ENCODE results near the gene CHSY1.
A peak's percentile ranks its signal among the peaks of the same experiment; 100 is the strongest.

Gene CHSY1

DNA sequence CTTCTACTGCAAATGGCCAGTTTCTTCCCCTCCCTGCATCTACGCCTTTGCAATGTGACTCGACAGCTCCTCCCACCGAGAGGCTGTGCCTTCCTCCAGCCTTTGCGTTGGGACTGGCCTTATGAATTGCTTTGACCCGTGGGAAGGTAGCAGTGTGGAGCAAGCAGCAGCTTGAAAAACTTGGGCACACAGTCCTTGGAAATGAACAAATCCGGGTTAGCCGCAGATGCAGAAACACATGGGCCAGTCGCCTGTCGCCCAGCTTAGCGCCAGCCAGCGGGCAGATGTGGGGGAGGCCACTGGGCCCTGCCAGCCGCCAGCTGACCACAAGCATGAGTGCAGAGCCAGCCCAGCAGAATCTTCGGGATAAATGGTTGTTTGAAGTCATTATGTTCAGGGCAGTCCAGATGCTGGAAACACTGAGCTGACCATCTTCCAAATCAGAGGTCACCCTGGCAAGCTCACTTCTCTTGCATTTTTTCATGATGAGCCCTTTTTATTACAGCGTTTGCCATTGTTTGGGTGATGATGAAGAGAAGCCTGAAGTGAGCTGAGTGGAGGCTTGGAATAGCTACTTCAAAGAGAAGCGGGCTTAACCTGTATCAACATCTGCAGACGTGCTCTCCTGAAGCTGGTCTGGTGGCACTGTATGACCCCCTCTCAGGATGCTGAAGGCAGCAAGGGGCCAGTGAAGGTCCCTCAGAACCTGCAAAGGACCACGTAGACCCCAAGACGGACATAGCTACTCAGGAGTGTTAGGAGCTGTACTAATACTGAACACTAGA, 15.7 kb upstream of the CHSY1 start:
- peak; percentile 90 for DNase-seq (ENCODE audit: low read depth)

DNA sequence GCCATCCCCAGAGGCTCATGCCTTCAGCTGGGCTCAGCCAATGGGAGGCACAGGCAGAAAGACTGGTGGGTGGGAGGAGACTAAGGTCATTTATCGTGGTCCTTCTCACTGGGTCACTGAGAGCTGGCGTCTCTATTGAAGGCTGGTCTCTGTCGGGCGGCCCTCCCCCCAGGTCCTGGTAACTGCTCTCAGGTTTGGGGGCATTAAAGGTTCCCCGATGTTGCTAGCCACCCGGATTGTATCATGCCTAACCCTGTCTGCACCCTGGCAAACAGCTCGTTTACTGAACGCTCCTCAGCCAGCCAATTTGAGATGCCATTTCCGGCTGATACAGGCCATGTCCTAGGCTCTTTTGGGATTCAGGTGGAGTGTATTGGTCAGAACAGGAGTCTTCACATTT, 14.9 kb upstream of the CHSY1 start:
- DNase-seq (ENCODE audit: low read depth): no peak

DNA sequence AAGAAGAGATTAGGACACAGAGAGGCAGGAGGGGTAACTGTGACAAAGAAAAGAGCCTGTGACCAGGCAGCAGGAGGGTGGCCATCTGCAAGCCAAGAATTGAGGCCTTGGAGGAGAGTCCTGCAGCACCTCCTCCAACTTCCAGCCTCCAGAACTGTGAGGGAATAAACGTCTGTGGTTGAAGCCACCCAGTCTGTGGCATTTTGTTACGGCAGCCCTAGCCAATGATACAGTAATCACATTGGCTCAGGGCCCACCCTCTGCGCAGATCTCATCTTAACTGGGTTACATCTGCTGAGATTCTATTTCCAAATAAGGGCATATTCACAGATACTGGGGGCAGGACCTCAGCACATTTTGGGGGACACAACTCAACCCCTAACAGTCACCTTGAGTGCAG, 14.2 kb upstream of the CHSY1 start:
- peak; percentile 65 for DNase-seq (ENCODE audit: low read depth)

DNA sequence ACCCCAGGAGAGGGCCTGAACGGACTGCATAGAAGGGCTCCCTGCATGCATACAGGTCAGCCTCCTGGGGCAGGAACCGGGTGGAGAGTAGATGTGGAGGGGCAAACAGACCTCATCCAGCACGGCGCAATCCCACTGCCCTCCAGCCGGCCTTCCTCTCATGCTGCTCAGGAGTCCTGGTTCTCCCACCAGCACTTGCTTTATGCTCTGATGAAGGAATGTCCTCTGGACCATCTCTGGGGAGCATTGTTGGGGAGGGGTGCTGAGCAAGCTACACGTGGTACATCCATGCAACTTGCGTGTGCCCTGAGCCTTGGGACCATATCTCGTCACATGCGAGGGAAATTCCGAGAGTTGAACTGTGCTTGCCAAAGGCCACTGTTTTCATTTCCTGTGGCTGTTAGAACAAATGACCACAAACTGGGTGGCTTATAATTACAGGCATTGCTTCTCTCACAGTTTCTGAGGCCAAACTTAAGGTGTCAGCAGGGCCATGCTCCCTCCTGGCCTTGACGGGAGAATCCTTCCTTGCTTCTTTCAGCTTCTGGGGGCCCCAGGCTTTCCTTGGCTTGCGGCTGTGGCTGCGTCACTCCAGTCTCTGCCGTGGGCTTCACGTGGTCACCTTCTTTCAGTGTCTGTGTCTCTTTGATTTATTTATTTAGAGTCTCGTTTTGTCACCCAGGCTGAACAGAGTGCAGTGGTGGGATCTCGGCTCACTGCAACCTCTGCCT, 13.2 kb upstream of the CHSY1 start:
- no peak for DNase-seq (ENCODE audit: low read depth)

DNA sequence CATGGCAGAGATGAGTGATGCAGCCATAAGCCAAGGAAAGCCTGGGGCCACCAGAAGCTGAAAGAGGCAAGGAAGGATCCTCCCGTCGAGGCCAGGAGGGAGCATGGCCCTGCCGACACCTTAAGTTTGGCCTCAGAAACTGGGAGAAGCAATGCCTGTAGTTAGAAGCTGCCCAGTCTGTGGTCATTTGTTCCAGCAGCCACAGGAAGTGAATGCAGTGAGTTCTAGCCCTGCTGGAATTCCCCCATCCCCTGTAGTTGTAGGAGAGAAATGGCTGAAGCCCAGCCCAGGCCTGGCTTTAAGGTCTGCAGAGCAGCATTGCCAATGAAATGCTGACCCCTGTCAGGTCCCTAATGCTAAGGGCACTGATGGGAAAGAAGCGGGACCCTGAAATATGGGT, 12.2 kb upstream of the CHSY1 start:
- no peak for DNase-seq (ENCODE audit: low read depth)

DNA sequence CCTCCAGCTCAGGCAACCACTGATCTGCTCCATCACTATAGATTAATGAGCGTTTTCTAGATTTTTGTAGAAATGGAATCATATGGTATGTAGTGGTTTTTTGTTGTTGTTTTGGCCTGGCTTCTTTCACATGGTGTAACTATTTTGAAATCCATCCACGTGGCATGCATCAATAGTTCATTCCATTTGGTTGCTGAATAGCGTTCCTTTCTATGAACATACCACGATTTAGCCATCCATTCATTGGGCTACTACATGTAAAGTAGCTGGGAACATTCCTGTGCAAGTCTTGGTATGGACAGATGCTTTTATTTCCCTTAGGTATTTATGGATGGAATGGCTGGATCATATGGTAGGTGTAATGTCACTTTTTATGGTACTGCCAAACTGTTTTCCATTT, 10.7 kb upstream of the CHSY1 start:
- no peak for DNase-seq (ENCODE audit: low read depth)

DNA sequence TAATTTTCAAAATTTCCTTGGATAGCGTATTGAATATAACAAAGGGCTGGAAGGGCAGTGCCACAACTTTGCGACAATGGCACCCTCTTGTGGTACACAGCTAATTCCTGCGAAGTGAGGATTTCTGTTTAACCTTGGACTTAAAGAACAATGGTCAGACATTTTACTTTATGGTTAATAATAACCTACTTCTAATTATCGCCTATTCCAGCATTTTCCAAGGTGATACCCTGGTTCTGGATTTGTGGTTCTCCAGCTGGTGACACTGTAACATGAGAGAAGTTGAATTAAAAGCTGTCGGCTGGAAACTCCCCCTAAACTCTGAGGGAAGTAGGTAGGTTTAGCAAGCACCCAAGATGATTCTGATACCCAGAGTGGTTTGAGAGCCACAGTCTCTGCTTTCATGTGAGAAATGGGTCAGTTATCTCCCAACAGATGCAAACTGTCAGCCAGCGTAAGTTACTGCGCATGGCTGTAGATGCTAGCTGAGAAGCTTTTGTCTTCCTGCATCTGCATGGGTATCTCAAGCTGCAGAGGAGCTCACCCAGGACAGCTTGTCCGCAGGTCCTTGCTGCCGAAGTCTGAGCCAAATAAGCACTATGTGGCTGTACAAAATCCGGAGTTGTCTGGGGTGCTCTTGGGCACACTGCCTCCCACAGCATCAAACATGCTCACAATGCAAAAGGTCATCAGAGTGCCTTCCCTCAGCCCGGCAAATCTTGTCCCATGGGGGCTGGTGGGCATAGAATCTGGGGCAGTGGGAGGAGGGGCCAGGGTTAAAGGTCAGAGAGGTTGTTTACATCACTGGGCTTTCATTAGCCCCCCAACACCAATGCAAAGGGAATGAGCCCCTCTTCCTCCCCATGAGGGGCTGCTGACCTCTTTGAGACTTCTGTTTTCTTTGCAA, 6.6 kb upstream of the CHSY1 start:
- no peak for DNase-seq (ENCODE audit: low read depth)

DNA sequence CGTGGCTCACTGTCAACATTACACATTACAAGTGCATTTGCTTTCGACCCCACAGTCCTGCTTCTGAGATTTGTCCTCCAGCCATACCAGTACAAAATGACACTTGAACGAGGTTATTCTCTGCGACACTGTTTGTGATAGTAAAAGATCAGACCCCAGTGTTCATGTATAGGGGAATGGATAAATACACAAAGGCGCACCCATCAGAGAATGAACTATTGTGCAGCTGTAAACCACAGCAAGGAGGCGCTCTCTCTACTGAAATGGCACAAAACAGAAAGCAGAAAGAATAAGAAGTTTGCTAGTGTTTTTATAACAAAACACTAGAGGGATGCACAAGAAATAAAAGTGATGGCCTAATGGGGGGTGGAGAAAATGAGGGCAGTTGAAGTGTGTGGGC, 4.9 kb upstream of the CHSY1 start:
- DNase-seq (ENCODE audit: low read depth): no peak

DNA sequence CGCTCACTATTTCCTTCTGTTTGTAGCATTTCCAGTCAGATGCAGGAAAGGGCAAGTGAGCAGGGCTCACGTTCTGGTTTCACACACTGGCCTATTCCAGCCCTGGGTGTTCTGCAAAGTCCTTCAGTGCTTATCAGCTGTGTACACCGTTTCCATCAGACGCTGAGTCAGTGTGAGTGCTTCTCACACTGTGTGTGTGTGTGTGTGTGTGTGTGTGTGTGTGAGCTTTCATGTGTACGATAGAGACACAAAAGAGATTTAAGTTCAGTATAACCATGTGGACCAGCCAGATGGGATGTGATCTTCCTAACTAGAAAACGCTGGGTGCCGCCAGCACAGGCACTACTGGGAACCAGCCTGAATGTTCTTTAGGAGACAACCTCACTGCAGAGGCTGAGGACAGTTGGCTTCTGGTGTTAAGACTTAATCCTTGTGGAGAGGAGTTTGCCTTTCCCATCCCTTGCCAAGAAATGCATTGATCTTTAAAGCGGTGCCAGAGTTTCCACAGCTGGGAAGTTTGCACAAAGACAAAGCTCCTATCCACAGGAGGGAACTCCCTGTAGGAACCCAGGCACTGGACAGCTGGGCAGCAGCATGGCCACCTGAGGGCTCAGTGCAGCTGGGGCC, 3.9 kb upstream of the CHSY1 start:
- DNase-seq (ENCODE audit: low read depth): no peak

DNA sequence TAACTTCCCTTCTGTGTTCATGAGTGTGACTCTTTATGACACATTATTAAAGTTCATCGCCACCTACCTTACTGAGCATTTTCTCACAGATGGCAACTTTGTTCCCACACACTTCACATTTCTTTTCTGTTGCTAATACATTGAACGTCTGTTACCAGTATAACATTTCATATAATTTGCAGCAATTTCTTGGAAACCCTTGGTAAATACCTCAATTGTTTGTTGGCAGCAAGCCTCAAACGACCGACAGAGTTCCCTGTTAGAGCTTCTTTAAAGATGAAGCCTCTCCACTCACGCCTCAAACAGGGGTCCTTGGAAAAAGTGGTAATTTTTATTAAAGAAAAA, 3.2 kb upstream of the CHSY1 start:
- no peak for DNase-seq (ENCODE audit: low read depth)

DNA sequence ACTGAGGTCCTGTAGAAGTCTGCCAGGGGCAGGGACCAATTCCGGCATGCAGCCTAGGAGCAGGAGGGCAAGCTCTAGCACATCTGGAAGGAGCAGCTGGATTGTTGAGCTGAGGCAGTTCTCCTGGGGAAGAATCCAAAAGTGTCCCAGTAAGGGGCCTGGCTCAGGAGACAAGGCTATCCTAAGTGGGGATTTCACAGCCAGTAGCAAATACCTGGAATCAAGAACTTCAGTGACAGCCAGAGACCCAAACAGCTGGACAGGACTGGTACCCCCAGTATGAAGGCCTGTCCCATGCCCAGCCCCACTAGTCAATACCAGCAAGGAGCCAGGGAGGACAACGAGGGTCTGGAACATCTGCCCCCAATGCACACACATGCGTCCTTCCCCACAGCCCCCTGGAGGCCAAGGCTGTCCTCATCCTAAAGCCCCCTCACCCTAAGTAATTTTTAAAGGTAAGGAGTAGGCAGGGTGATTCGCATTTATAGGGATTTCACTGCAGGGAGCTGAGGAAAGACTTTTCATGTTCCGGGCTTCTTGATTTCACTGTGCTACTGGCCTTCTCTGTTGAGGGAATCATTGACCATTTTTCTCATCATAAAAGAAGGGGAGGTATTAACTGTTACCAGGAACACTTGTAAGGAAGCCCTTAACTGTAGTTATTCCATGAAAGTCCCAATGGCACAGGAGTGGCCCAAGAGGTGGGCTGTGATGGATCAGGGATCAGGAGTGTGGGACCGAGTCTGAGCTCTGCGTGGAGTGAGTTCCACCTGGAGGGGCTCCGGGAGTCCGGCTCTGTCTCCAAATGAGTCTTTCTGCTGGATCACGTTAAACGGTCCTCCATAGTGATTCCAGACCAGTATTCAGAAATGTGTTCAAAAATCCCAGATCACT, 2.6 kb upstream of the CHSY1 start:
- DNase-seq (ENCODE audit: low read depth): no peak

DNA sequence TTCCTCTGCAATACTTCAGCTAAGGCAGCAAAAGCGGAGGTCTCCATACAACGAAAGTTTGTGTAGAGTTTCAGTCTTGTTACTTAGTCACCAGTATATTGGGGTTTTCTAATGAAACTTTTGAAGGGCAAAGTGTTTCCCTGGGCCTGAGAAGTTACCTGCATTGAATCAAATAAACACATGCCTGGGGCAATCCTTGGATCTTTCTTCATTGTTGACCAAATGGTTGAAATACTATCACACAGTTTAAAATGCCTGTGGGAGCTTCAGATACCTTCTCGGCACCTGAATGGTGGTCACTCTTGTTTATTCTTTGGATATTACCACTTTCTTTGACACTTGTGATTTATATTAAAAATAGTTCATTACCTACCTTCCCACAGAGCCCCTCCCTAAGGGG, 988 bp upstream of the CHSY1 start:
- DNase-seq (ENCODE audit: low read depth): no peak

DNA sequence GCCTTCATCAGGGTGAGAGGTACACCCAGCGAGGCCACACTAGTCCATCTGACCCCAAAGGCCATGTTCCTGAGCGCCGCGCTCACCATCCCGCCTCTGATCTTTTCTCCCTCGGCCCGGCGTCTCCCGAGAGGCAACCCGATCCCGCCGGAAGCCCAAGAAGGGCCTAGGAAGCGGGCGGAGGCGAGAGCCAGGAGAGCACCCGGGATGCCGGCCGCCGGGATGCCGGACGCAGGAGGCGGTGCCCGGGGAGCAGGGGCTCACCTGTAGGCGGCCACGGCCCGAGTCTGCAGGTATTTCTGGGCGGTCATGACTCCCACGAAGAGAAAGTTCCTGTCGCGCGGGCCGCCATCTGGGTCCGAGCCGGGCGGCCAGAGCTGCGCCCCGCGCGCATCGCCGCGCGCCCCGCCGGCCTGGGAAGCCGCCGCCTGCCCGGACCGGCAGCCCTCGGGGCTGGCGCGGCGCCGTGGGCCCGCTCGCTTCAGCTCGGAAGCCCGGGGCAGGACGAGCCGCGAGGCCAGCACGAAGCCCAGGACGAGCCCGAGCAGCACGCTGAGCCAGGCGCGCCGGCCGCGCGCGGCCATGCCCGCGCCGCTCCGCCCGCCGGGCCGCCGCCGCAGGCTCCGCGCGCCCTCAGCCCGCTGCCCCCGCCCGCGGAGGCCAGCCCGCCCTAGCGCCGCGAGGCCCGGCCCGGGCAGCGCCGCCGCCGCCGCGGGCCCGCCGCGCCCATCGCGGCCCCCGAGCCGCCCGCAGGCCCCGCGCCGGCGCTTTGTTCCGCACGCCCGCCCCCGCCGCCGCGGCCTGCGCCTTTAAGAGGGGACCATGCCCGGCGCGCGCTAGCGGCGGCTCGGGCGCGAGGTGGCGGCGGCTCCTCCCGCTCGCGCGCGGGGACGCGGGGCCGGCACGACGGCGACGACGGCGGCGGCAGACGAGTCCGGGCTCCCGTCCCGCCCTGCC, 697 bp downstream of the CHSY1 start:
- DNase-seq (ENCODE audit: low read depth): no peak

DNA sequence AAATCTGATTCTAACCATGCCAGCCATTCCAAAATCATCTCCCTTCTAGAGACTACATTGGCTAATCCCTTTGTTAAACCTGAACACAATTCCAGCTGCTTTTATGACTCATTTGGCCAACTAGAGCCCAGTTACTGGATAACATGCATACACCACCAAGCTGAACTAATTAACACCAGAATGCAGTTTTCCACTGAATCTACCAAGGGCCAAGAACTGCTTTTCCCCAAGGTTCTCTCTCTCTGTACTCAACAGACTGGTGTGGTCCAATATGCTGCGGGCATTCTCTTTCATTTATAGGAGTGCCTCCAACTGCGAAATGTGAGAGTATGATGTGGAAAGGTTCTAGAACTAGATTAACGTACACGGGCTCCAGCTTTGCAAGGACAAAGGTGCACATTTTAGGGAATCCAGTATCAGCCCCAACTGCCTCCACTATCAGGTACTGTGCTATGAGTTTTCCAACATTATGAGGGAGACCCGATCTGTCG, 1.5 kb downstream of the CHSY1 start:
- DNase-seq (ENCODE audit: low read depth): peak; percentile 75

DNA sequence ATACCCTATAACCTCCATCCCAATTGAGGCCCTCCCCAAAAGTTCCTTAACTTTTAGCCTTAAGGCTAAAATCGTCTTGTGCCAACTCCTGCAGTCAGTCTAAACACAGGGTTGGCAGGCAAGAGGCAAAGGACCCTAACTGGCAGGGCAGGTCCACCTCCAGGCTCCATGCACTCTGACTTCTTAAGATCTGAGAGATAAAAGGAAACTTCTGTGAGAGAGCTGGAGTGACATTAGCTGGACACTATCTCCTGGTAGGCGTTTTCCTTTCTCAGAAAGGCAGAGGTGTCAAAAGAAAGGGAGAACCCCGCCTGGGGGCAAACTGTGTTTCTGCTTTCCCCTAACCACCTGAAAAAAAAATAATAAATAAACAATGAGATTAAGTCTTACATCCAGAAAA, 3.6 kb downstream of the CHSY1 start:
- no peak for DNase-seq (ENCODE audit: low read depth)

DNA sequence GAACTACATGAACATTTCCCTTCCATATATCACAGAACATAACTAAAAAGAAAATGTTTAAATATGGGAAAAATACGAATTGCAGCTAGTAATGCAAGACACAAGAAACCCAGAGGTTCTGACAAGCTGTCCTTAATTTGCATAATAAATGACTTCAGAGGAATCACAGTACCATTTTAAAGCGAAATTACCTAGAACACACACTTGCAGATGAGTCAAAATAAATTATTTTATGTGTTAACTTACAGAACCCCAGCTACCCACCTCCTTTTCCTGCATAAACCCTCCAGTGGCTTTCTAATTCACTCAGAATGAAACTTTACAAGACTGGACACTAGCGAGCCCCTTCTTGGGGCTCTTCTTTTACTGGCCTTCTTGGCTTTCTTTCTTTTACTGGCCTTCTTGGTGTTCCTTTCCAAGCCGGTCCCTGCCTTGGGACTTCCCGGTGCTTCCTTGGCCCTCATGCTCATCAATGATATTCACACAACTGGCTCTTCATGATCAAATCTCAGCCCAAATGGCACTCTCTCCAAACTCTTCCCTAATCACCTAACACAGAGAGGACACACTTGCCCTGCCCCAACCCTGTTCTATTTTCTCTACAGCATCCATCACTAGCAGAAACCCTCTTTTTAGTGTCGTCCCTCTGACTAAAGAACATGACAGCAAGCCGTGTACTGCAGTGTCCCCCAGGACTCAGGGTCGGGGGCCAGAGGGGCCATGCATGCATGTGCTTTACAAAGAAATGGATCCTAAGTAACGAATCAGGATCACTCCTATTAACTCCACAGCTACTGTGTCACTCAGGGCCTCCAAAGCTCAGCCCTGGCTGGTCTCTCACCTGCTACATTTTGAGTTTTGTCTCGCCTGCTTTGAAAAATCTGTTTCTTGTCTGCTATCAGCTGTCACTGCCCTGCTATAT, 4.8 kb downstream of the CHSY1 start:
- DNase-seq (ENCODE audit: low read depth): no peak

DNA sequence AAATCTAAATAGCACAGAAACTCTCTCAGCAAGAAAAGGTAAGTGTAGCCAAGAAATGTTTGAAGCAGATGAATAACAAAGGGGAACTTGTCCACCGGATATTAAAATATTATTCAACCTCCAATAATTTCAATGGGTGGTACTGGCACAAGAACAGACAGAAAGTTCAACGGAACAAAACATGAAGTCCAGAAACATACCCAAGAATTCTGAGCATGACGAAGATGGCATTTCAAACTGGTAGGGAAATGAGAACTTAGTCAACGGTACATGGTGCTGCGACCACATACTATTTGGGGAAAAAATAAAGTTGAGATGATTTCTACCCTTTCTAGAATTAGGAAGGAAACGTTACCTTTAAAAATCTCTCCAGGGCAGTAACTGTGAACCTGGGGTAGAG, 5.5 kb downstream of the CHSY1 start:
- DNase-seq (ENCODE audit: low read depth): no peak

DNA sequence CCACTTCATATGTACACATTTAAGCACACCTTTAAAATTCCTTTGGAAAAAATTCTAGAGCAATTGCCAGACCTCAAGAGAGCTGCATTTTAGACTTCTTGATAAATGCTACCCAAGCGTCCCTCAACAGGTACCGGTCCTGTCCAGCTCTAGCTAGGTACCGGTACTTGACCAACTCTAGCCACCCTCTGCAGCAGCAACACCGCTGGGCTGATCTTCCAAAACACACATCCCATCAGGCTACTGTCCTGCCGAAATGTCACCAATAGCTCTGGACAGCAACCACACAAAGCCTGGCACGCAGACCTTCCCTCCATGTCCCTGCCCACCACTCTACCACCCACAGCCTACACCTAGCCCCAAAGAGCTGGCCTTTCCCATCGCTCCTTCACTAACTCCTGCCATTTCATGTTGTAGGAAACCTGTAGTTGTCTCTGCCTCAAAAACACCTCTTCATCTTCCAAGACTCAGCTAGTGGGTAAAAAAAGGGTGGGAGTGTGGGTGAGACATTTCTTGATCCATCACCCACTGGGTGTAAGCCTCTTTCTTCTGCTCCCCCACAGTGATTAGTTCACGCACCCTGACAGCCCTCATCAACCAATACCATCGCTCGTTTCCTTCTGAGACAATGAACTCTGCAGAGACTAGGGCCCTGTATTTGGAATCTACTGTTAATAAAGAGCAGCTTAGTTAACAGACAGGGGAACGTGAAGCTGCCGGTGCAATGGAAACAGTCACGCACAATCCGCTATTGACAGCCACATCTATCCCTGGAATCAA, 6.8 kb downstream of the CHSY1 start:
- no peak for DNase-seq (ENCODE audit: low read depth)

All from GM04504 (cell line).